Neural progenitor cell (in vitro differentiated cells): ENCODE measurements around the gene GNAI3. TPM values are rescaled to one million over a fixed set of nuclear protein-coding genes. Genes with fewer than 3 reads are reported as not detected.

Experiments
- DNase-seq: peaks from one replicate; pipeline ENCODE4 v3.0.0-alpha.2; 2016; ENCODE audit warnings: low spot score
- H2AFZ ChIP-seq: fragments of 200-600 bp; sonication (generic); replicated peaks from 2 replicates; pipeline ENCODE4 v1.6.1; 2016; ENCODE audit warnings: antibody characterized with exemption
- H3F3A ChIP-seq: fragments of 200-600 bp; sonication (generic); 2 replicates; pipeline ENCODE4 v1.6.1; 2016; ENCODE audit warnings: antibody characterized with exemption, low read depth
- H3K27ac ChIP-seq: fragments of 200-600 bp; sonication (generic); 2 replicates; pipeline ENCODE4 v1.5.1; 2016; ENCODE audit warnings: mild to moderate bottlenecking
- H3K27me3 ChIP-seq: fragments of 200-600 bp; sonication (generic); 2 replicates; pipeline ENCODE4 v1.6.1; 2016; ENCODE audit warnings: mild to moderate bottlenecking, moderate library complexity
- H3K36me3 ChIP-seq: fragments of 200-600 bp; sonication (generic); 2 replicates; pipeline ENCODE4 v1.5.1; 2016
- H3K4me1 ChIP-seq: fragments of 200-600 bp; sonication (generic); 2 replicates; pipeline ENCODE4 v1.6.1; 2016; ENCODE audit warnings: mixed run types
- H3K4me2 ChIP-seq: fragments of 200-600 bp; sonication (generic); 2 replicates; pipeline ENCODE4 v1.6.1; 2016
- H3K4me3 ChIP-seq: fragments of 200-600 bp; sonication (generic); 2 replicates; pipeline ENCODE4 v1.5.1; 2016
- H3K79me2 ChIP-seq: fragments of 200-600 bp; sonication (generic); 2 replicates; pipeline ENCODE4 v1.6.1; 2016; ENCODE audit warnings: low read depth
- H3K9ac ChIP-seq: fragments of 200-600 bp; sonication (generic); 2 replicates; pipeline ENCODE4 v1.6.1; 2016
- H3K9me3 ChIP-seq: fragments of 200-600 bp; sonication (generic); 2 replicates; pipeline ENCODE4 v1.5.1; 2016; ENCODE audit warnings: low read depth
- H4K20me1 ChIP-seq: fragments of 200-600 bp; sonication (generic); 2 replicates; pipeline ENCODE4 v1.6.1; 2016; ENCODE audit warnings: low read depth
- H3K27ac Mint-ChIP-seq: 3 replicates; pipeline ENCODE4 v1.8.0; 2021; ENCODE audit warnings: mixed read lengths
- H3K27me3 Mint-ChIP-seq: 2 replicates; pipeline ENCODE4 v1.8.0; 2022; ENCODE audit warnings: low read depth, mild to moderate bottlenecking, inconsistent platforms, moderate library complexity, mixed read lengths; ENCODE audit not compliant: insufficient read depth
- H3K36me3 Mint-ChIP-seq: 3 replicates; pipeline ENCODE4 v1.8.0; 2021; ENCODE audit warnings: mixed read lengths
- H3K4me1 Mint-ChIP-seq: 3 replicates; pipeline ENCODE4 v1.8.0; 2021; ENCODE audit warnings: mixed read lengths
- H3K4me3 Mint-ChIP-seq: 3 replicates; pipeline ENCODE4 v1.8.0; 2021; ENCODE audit warnings: mild to moderate bottlenecking, moderate library complexity, mixed read lengths
- H3K9me3 Mint-ChIP-seq: 3 replicates; pipeline ENCODE4 v1.8.0; 2020; ENCODE audit warnings: mixed read lengths
- CTCF ChIP-seq: fragments of 200-600 bp; sonication (generic); IDR thresholded peaks from 2 replicates; pipeline ENCODE4 v1.5.1; 2017; ENCODE audit warnings: antibody characterized with exemption, mild to moderate bottlenecking
- EZH2 ChIP-seq: fragments of 200-600 bp; sonication (generic); IDR thresholded peaks from 2 replicates; pipeline ENCODE4 v1.6.1; 2017; ENCODE audit warnings: antibody characterized with exemption, mild to moderate bottlenecking, moderate library complexity
- EZH2phosphoT487 ChIP-seq: fragments of 200-600 bp; sonication (generic); IDR thresholded peaks from 2 replicates; pipeline ENCODE4 v1.6.1; 2017; ENCODE audit warnings: antibody characterized with exemption
- total RNA-seq: library from RNA; depleted of rRNA; stranded (reverse); fragments of >200 nt; gene quantifications from 2 replicates; pipeline ENCODE4 v1.2.3, GENCODE V29; 2015; ENCODE audit warnings: low replicate concordance

The GNAI3 gene
- total RNA-seq, 1 donor from 2014 or later, result 15.4 TPM

GRCh38 chr1:109592916-109593315, 44.5 kb downstream of the GNAI3 start:
- Mint-ChIP-seq H3K4me3 (no peak overlapping the region), H3K27me3 (no peaks in the 10 kb centered on the region), H3K9me3 (no peaks in the 10 kb centered on the region), H3K4me1 (no peaks in the 10 kb centered on the region), H3K36me3 (peaks cover 19% of the 10 kb centered on the region), H3K27ac (no peak overlapping the region)
- Histone ChIP-seq H3K4me3 (no peak overlapping the region), H3K27me3 (no peaks in the 10 kb centered on the region), H3F3A (peaks cover 1% of the 10 kb centered on the region), H2AFZ (no peak overlapping the region), H3K27ac (no peak overlapping the region), H3K4me1 (no peaks in the 10 kb centered on the region), H4K20me1 (no peaks in the 10 kb centered on the region), H3K4me2 (no peak overlapping the region), H3K36me3 (no peaks in the 10 kb centered on the region), H3K9me3 (no peaks in the 10 kb centered on the region), H3K9ac (no peak overlapping the region), H3K79me2 (no peaks in the 10 kb centered on the region)
- no peak for DNase-seq
- TF ChIP-seq EZH2phosphoT487, result no peak
- no peak for TF ChIP-seq EZH2
- TF ChIP-seq CTCF, result no peak

- H3K27ac ChIP-seq, result no peak overlapping the region
- Mint-ChIP-seq H3K4me1 (no peaks in the 10 kb centered on the region), H3K36me3 (peaks cover 19% of the 10 kb centered on the region), H3K27me3 (no peaks in the 10 kb centered on the region), H3K9me3 (no peaks in the 10 kb centered on the region), H3K4me3 (no peak overlapping the region), H3K27ac (no peak overlapping the region)
- no peak overlapping the region for H3K4me2 ChIP-seq
- no peak overlapping the region for H3K9ac ChIP-seq
- no peaks in the 10 kb centered on the region for H3K79me2 ChIP-seq
- H3K4me3 ChIP-seq, result no peak overlapping the region
- peaks cover 11% of the 10 kb centered on the region for H3F3A ChIP-seq
- no peaks in the 10 kb centered on the region for H3K36me3 ChIP-seq
- no peaks in the 10 kb centered on the region for H3K9me3 ChIP-seq
- no peaks in the 10 kb centered on the region for H3K4me1 ChIP-seq
- no peak for DNase-seq
- H3K27me3 ChIP-seq, result no peaks in the 10 kb centered on the region
- H2AFZ ChIP-seq, result no peak overlapping the region
- no peaks in the 10 kb centered on the region for H4K20me1 ChIP-seq
- TF ChIP-seq EZH2, result no peak
- no peak for TF ChIP-seq EZH2phosphoT487
- no peak for TF ChIP-seq CTCF
Observed at GRCh38 chr1:109595531-109595930, 47.1 kb downstream of the GNAI3 start.

GRCh38 chr1:109598156-109598555, 49.7 kb downstream of the GNAI3 start:
- H4K20me1 ChIP-seq, result no peaks in the 10 kb centered on the region
- no peaks in the 10 kb centered on the region for H3K4me1 Mint-ChIP-seq
- H2AFZ ChIP-seq, result no peak overlapping the region
- no peak for DNase-seq
- no peaks in the 10 kb centered on the region for H3K4me1 ChIP-seq
- TF ChIP-seq EZH2, result no peak
- no peak for TF ChIP-seq CTCF
- no peak for TF ChIP-seq EZH2phosphoT487
- H3K9ac ChIP-seq, result no peak overlapping the region
- H3K4me3 ChIP-seq, result no peak overlapping the region
- H3K4me3 Mint-ChIP-seq, result no peak overlapping the region
- H3K36me3 ChIP-seq, result no peaks in the 10 kb centered on the region
- no peaks in the 10 kb centered on the region for H3K9me3 ChIP-seq
- H3K79me2 ChIP-seq, result no peaks in the 10 kb centered on the region
- peaks cover 16% of the 10 kb centered on the region for H3K36me3 Mint-ChIP-seq
- no peak overlapping the region for H3K27ac Mint-ChIP-seq
- no peaks in the 10 kb centered on the region for H3K27me3 ChIP-seq
- H3K27me3 Mint-ChIP-seq, result no peaks in the 10 kb centered on the region
- peak overlapping the region; percentile 39 for H3K27ac ChIP-seq
- no peaks in the 10 kb centered on the region for H3K9me3 Mint-ChIP-seq
- H3K4me2 ChIP-seq, result no peak overlapping the region
- peaks cover 11% of the 10 kb centered on the region for H3F3A ChIP-seq

- no peak overlapping the region for H3K4me3 Mint-ChIP-seq
- TF ChIP-seq CTCF (peak; percentile 48), EZH2phosphoT487 (no peak)
- Histone ChIP-seq H3K9ac (no peak overlapping the region), H4K20me1 (no peaks in the 10 kb centered on the region), H3K4me3 (no peak overlapping the region), H3K9me3 (no peaks in the 10 kb centered on the region), H2AFZ (no peak overlapping the region), H3F3A (peaks cover 11% of the 10 kb centered on the region), H3K4me2 (no peak overlapping the region), H3K27ac (no peak overlapping the region), H3K36me3 (no peaks in the 10 kb centered on the region), H3K27me3 (no peaks in the 10 kb centered on the region), H3K4me1 (no peaks in the 10 kb centered on the region), H3K79me2 (no peaks in the 10 kb centered on the region)
- H3K9me3 Mint-ChIP-seq, result no peaks in the 10 kb centered on the region
- peak; percentile 57 for DNase-seq
- no peak overlapping the region for H3K27ac Mint-ChIP-seq
- H3K36me3 Mint-ChIP-seq, result peaks cover 15% of the 10 kb centered on the region
- no peaks in the 10 kb centered on the region for H3K27me3 Mint-ChIP-seq
- no peaks in the 10 kb centered on the region for H3K4me1 Mint-ChIP-seq
Observed at GRCh38 chr1:109598655-109599054, 50.2 kb downstream of the GNAI3 start.
